HepG2 (cell line): ENCODE measurements around the gene STIMATE. TPM values are rescaled to one million over a fixed set of nuclear protein-coding genes. Genes with fewer than 3 reads are reported as not detected.

Experiments used
- ATAC-seq: fragments of 200-7000 bp; cut with Tn5 transposase; 3 replicates; pipeline ENCODE4 v1.9.1; 2020; ENCODE audit warnings: mild to moderate bottlenecking, moderate library complexity
- BruUV-seq: library from RNA; stranded (reverse); fragments of 400-500 nt; replicated peaks from 2 replicates; lab custom pipeline; 2021; lab: Mats Ljungman, UMichigan
- CTCF ChIA-PET: fragments of 300-600 bp; formaldehyde crosslinking; extraction: SDS; loops from one replicate; lab custom pipeline; 2021; ENCODE audit warnings: low total read pairs, inconsistent platforms, low intra/inter-chr PET ratio; lab: Yijun Ruan, JAX
- POLR2A ChIA-PET: fragments of 350-600 bp; sonication (Branson Sonifier 250); formaldehyde crosslinking; loops from one replicate; lab custom pipeline; 2020; ENCODE audit warnings: antibody characterized with exemption, inconsistent platforms; lab: Yijun Ruan, JAX
- DNase-seq: peaks from one replicate; pipeline ENCODE4 v3.0.0-alpha.2; 2015; ENCODE audit warnings: low spot score
- FAIRE-seq: peaks from 3 replicates; lab custom pipeline; 2011; peaks lifted over from hg19 to GRCh38; lab: Jason Lieb, UNC
- H2AFZ ChIP-seq: one replicate; pipeline ENCODE4 v1.6.1; 2011; ENCODE audit warnings: low read length, inconsistent platforms
- H3K27ac ChIP-seq: fragments of 300-600 bp; 3 replicates; pipeline ENCODE4 v1.8.0; 2011; ENCODE audit warnings: mixed run types, mild to moderate bottlenecking, mixed read lengths, low read length, inconsistent platforms; ENCODE audit not compliant: insufficient read depth; ENCODE audit errors: extremely low read length
- H3K27me3 ChIP-seq, 2 experiments: fragments of 200-600 bp in 1 of 2; 2 replicates in 1 of 2; 3 replicates in 1 of 2; pipeline versions ENCODE4 v1.6.0 to v1.8.0; 2011; ENCODE audit warnings: low read length in 2 of 2, mild to moderate bottlenecking in 2 of 2, moderate library complexity in 2 of 2, inconsistent platforms in 1 of 2; ENCODE audit not compliant: insufficient read depth in 2 of 2, control insufficient read depth in 1 of 2
- H3K36me3 ChIP-seq, 2 experiments: fragments of 200-600 bp in 1 of 2; replicated peaks in 1 of 2; 2 replicates in 1 of 2; 3 replicates in 1 of 2; pipeline versions ENCODE4 v1.5.1 to v1.8.0; 2011; ENCODE audit warnings: low read length in 2 of 2, inconsistent platforms in 1 of 2; ENCODE audit not compliant: insufficient read depth in 2 of 2, control insufficient read depth in 1 of 2
- H3K4me1 ChIP-seq: 2 replicates; pipeline ENCODE4 v1.5.1; 2012; ENCODE audit warnings: low read length, inconsistent platforms; ENCODE audit not compliant: insufficient read depth
- H3K4me2 ChIP-seq: 2 replicates; pipeline ENCODE4 v1.6.0; 2011; ENCODE audit warnings: low read depth, low read length, inconsistent platforms
- H3K4me3 ChIP-seq, 3 experiments: fragments of 200-600 bp in 1 of 3; sonication (generic), shearing (Covaris generic) in 1 of 3; replicated peaks in 1 of 3; 2 replicates each; pipeline ENCODE4 v1.5.1; 2011 to 2016; ENCODE audit warnings: low read length in 3 of 3, inconsistent platforms in 2 of 3, low read depth in 2 of 3, mild to moderate bottlenecking in 2 of 3, control low read depth in 1 of 3, mixed read lengths in 1 of 3; ENCODE audit not compliant: insufficient read depth in 1 of 3
- H3K79me2 ChIP-seq: one replicate; pipeline ENCODE4 v1.6.1; 2011; ENCODE audit warnings: low read length, inconsistent platforms; ENCODE audit not compliant: insufficient read depth
- H3K9ac ChIP-seq: 2 replicates; pipeline ENCODE4 v1.6.0; 2011; ENCODE audit warnings: mild to moderate bottlenecking, low read depth, low read length, inconsistent platforms; ENCODE audit not compliant: insufficient read depth
- H3K9me3 ChIP-seq: 2 replicates; pipeline ENCODE4 v1.5.1; 2012; ENCODE audit warnings: mild to moderate bottlenecking, low read length
- H4K20me1 ChIP-seq: 2 replicates; pipeline ENCODE4 v1.6.0; 2011; ENCODE audit warnings: inconsistent platforms, mild to moderate bottlenecking, low read length, moderate library complexity; ENCODE audit not compliant: insufficient read depth
- CCDC6 ChIP-seq: sonication (generic); formaldehyde crosslinking; IDR thresholded peaks from 2 replicates; pipeline ENCODE4 v1.8.1; 2022; ENCODE audit warnings: mild to moderate bottlenecking, missing genetic modification reagents, moderate library complexity
- IKZF1 ChIP-seq: fragments of 450-650 bp; IDR thresholded peaks from 2 replicates; pipeline ENCODE4 v1.7.1; 2016
- KDM1A ChIP-seq: IDR thresholded peaks from 2 replicates; pipeline ENCODE4 v1.6.1; 2016; ENCODE audit warnings: missing compliant biosample characterization
- KDM5B ChIP-seq: sonication (generic); formaldehyde crosslinking; IDR thresholded peaks from 2 replicates; pipeline ENCODE4 v1.4.0; 2020; ENCODE audit warnings: missing genetic modification reagents, mild to moderate bottlenecking, borderline replicate concordance
- PAWR ChIP-seq: sonication (generic); formaldehyde crosslinking; IDR thresholded peaks from 2 replicates; pipeline ENCODE4 v1.4.0; 2020; ENCODE audit warnings: missing genetic modification reagents, mild to moderate bottlenecking, borderline replicate concordance
- RAD21 ChIP-seq: fragments of 450-650 bp; formaldehyde crosslinking; IDR thresholded peaks from 2 replicates; pipeline ENCODE4 v1.5.0; 2020; ENCODE audit warnings: mild to moderate bottlenecking
- RNF2 ChIP-seq: fragments of 450-650 bp; conservative IDR thresholded peaks from 2 replicates; pipeline ENCODE4 v1.6.1; 2016; ENCODE audit warnings: low read depth
- SMARCE1 ChIP-seq: fragments of 450-650 bp; IDR thresholded peaks from 2 replicates; pipeline ENCODE4 v1.6.1; 2017; ENCODE audit warnings: borderline replicate concordance
- TAF1 ChIP-seq: sonication (generic); formaldehyde crosslinking; IDR thresholded peaks from 2 replicates; pipeline ENCODE4 v1.4.0; 2020; ENCODE audit warnings: missing genetic modification reagents
- TBX3 ChIP-seq: fragments of 450-650 bp; IDR thresholded peaks from 2 replicates; pipeline ENCODE4 v1.6.1; 2017; ENCODE audit warnings: antibody characterized with exemption, mild to moderate bottlenecking, inconsistent platforms, borderline replicate concordance
- ZFP82 ChIP-seq: sonication (generic); formaldehyde crosslinking; IDR thresholded peaks from 2 replicates; pipeline ENCODE4 v1.5.1; 2020; ENCODE audit warnings: mild to moderate bottlenecking, missing genetic modification reagents, borderline replicate concordance
- ZMYM4 ChIP-seq: sonication (generic); formaldehyde crosslinking; IDR thresholded peaks from 2 replicates; pipeline ENCODE4 v1.8.1; 2023; ENCODE audit warnings: mild to moderate bottlenecking, missing genetic modification reagents
- ZNF253 ChIP-seq: sonication (generic); formaldehyde crosslinking; IDR thresholded peaks from 2 replicates; pipeline ENCODE4 v1.8.0; 2022; ENCODE audit warnings: mild to moderate bottlenecking, missing genetic modification reagents, borderline replicate concordance
- ZNF878 ChIP-seq: sonication (generic); formaldehyde crosslinking; IDR thresholded peaks from 2 replicates; pipeline ENCODE4 v1.8.1; 2023; ENCODE audit warnings: mild to moderate bottlenecking, missing genetic modification reagents, moderate library complexity
- WGBS: methylation state at CpG from one replicate; pipeline ENCODE4 v1.1.6; 2017; ENCODE audit warnings: low lambda C conversion rate; 5-methylcytosine and 5-hydroxymethylcytosine counted together
- in situ Hi-C: cut with HindIII; loops from 2 replicates; pipeline ENCODE4 v1.10.0; 2017; ENCODE audit warnings: low pct_unique_long_range_greater_than_20kb; ENCODE audit not compliant: extremely low pct_ligation_motif_present
- intact Hi-C: fragments of 100-400 bp; cut with micrococcal nuclease; formaldehyde crosslinking; loops from one replicate; pipeline ENCODE4 v1.10.0; 2022; ENCODE audit not compliant: unreplicated experiment
- polyA plus RNA-seq, 8 experiments: library from polyadenylated mRNA; depleted of rRNA in 3 of 8; stranded (reverse) in 7 of 8; unstranded in 1 of 8; fragments of >200 nt; fragmentation: Illumina TruSeq in 4 of 8; extraction: Trizol in 4 of 8; gene quantifications; 2 replicates each; pipeline versions ENCODE4 v1.2.1 to v1.2.3, GENCODE V29; 2011 to 2016; ENCODE audit warnings: low read depth in 4 of 8, missing spikeins in 1 of 8, mixed read lengths in 1 of 8; ENCODE audit not compliant: insufficient read depth in 1 of 8
- total RNA-seq, 5 experiments: library from RNA; depleted of rRNA; stranded (reverse); fragments of >200 nt; fragmentation: Illumina TruSeq; extraction: Trizol; gene quantifications; 2 replicates each; pipeline ENCODE4 v1.2.3, GENCODE V29; 2016; ENCODE audit warnings: low read depth in 1 of 5
- TF ChIP-seq, protein P1 (sequence below): sonication (generic); formaldehyde crosslinking; IDR thresholded peaks from 2 replicates; pipeline ENCODE4 v1.4.0; 2020; ENCODE audit warnings: missing genetic modification reagents
- TF ChIP-seq, protein P2 (sequence below): IDR thresholded peaks from 2 replicates; pipeline ENCODE4 v1.6.1; 2012; ENCODE audit warnings: low read length, improper control_type of control experiment
- TF ChIP-seq, protein P3 (sequence below): sonication (generic); formaldehyde crosslinking; IDR thresholded peaks from 2 replicates; pipeline ENCODE4 v1.4.0; 2020; ENCODE audit warnings: mild to moderate bottlenecking, missing genetic modification reagents
- TF ChIP-seq, protein P4 (sequence below): sonication (generic); formaldehyde crosslinking; IDR thresholded peaks from 2 replicates; pipeline ENCODE4 v1.5.0; 2020; ENCODE audit warnings: missing genetic modification reagents, mild to moderate bottlenecking, borderline replicate concordance
- TF ChIP-seq, protein P5 (sequence below): sonication (generic); formaldehyde crosslinking; IDR thresholded peaks from 2 replicates; pipeline ENCODE4 v1.8.1; 2023; ENCODE audit warnings: mild to moderate bottlenecking, missing genetic modification reagents

The STIMATE gene
- total and polyA plus RNA-seq, 2 of the 13 experiments (the other 11 are each of a cell fraction or from before 2014, with no cell fraction given) = 5.7 to 11.7 TPM

DNA sequence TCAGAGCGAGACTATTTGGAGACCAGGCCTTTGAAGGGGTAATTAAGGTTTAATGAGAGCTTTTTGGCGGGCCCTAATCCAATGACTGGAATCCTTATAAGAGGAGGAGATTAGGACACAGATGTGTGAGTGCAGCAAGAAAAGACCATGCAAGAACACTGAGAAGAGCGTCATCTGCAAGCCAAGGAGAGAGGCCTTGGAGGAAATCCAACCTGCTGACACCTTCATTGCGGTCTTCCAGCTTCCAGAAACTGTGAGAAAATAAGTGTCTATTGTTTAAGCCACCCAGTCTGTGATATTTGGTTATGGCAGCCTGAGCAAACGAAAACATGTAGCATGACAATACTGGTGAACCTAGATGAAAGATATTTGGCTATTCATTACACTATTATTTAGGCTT, 39.5 kb downstream of the STIMATE start:
- H3K79me2 ChIP-seq = no peaks in the 10 kb centered on the region
- no peaks in the 10 kb centered on the region for H3K36me3 ChIP-seq
- POLR2A ChIA-PET = no interaction called here
- WGBS = 93% methylated on average over 5 of the region's 5 CpGs
- intact Hi-C loops (no loop called here), in situ Hi-C loops (loop anchor here (10.0 kb wide), 1 partner anchor 77 kb away; no protein-coding TSS in a partner anchor)
- no peak overlapping the region for H2AFZ ChIP-seq
- CTCF ChIA-PET = no interaction called here
- H3K4me1 ChIP-seq = no peaks in the 10 kb centered on the region
- ATAC-seq (no peak), DNase-seq (no peak), FAIRE-seq (no peak)
- TF ChIP-seq TAF1 = no peak
- TF ChIP-seq, protein P1, sequence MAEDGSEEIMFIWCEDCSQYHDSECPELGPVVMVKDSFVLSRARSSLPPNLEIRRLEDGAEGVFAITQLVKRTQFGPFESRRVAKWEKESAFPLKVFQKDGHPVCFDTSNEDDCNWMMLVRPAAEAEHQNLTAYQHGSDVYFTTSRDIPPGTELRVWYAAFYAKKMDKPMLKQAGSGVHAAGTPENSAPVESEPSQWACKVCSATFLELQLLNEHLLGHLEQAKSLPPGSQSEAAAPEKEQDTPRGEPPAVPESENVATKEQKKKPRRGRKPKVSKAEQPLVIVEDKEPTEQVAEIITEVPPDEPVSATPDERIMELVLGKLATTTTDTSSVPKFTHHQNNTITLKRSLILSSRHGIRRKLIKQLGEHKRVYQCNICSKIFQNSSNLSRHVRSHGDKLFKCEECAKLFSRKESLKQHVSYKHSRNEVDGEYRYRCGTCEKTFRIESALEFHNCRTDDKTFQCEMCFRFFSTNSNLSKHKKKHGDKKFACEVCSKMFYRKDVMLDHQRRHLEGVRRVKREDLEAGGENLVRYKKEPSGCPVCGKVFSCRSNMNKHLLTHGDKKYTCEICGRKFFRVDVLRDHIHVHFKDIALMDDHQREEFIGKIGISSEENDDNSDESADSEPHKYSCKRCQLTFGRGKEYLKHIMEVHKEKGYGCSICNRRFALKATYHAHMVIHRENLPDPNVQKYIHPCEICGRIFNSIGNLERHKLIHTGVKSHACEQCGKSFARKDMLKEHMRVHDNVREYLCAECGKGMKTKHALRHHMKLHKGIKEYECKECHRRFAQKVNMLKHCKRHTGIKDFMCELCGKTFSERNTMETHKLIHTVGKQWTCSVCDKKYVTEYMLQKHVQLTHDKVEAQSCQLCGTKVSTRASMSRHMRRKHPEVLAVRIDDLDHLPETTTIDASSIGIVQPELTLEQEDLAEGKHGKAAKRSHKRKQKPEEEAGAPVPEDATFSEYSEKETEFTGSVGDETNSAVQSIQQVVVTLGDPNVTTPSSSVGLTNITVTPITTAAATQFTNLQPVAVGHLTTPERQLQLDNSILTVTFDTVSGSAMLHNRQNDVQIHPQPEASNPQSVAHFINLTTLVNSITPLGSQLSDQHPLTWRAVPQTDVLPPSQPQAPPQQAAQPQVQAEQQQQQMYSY (CRISPR knock-in tag) = no peak
- no peak for TF ChIP-seq IKZF1
- no peak for TF ChIP-seq KDM5B (CRISPR knock-in tag)
- no peak for TF ChIP-seq TBX3
- TF ChIP-seq ZNF253 (CRISPR knock-in tag) = no peak
- TF ChIP-seq SMARCE1 = no peak
- no peak for TF ChIP-seq CCDC6 (CRISPR knock-in tag)
- no peak for TF ChIP-seq ZFP82 (CRISPR knock-in tag)
- no peak for TF ChIP-seq ZNF878 (CRISPR knock-in tag)
- no peak for TF ChIP-seq RNF2
- TF ChIP-seq, protein P2, sequence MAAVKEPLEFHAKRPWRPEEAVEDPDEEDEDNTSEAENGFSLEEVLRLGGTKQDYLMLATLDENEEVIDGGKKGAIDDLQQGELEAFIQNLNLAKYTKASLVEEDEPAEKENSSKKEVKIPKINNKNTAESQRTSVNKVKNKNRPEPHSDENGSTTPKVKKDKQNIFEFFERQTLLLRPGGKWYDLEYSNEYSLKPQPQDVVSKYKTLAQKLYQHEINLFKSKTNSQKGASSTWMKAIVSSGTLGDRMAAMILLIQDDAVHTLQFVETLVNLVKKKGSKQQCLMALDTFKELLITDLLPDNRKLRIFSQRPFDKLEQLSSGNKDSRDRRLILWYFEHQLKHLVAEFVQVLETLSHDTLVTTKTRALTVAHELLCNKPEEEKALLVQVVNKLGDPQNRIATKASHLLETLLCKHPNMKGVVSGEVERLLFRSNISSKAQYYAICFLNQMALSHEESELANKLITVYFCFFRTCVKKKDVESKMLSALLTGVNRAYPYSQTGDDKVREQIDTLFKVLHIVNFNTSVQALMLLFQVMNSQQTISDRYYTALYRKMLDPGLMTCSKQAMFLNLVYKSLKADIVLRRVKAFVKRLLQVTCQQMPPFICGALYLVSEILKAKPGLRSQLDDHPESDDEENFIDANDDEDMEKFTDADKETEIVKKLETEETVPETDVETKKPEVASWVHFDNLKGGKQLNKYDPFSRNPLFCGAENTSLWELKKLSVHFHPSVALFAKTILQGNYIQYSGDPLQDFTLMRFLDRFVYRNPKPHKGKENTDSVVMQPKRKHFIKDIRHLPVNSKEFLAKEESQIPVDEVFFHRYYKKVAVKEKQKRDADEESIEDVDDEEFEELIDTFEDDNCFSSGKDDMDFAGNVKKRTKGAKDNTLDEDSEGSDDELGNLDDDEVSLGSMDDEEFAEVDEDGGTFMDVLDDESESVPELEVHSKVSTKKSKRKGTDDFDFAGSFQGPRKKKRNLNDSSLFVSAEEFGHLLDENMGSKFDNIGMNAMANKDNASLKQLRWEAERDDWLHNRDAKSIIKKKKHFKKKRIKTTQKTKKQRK = no peak
- TF ChIP-seq, protein P3, sequence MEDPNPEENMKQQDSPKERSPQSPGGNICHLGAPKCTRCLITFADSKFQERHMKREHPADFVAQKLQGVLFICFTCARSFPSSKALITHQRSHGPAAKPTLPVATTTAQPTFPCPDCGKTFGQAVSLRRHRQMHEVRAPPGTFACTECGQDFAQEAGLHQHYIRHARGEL (CRISPR knock-in tag) = no peak
- no peak for TF ChIP-seq PAWR (CRISPR knock-in tag)
- TF ChIP-seq KDM1A (CRISPR knock-in tag) = no peak
- TF ChIP-seq, protein P4, sequence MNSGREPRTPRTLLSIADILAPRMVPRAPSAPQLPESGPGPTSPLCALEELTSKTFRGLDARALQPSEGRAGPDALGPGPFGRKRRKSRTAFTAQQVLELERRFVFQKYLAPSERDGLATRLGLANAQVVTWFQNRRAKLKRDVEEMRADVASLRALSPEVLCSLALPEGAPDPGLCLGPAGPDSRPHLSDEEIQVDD = no peak
- TF ChIP-seq ZMYM4 = no peak
- TF ChIP-seq, protein P5, sequence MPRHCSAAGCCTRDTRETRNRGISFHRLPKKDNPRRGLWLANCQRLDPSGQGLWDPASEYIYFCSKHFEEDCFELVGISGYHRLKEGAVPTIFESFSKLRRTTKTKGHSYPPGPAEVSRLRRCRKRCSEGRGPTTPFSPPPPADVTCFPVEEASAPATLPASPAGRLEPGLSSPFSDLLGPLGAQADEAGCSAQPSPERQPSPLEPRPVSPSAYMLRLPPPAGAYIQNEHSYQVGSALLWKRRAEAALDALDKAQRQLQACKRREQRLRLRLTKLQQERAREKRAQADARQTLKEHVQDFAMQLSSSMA = no peak
- no peak for TF ChIP-seq RAD21 (CRISPR knock-in tag)
- no peaks in the 10 kb centered on the region for H4K20me1 ChIP-seq
- H3K9me3 ChIP-seq = no peaks in the 10 kb centered on the region
- H3K27me3 ChIP-seq = no peaks in the 10 kb centered on the region
- no peak overlapping the region for H3K27ac ChIP-seq
- BruUV-seq = no TSS peak
- H3K4me2 ChIP-seq = no peak overlapping the region
- H3K9ac ChIP-seq = no peak overlapping the region
- H3K4me3 ChIP-seq = no peak overlapping the region
